Thoracic aorta (tissue), 2 donors: ENCODE measurements around the gene PLCL2. TPM values are rescaled to one million over a fixed set of nuclear protein-coding genes. Genes with fewer than 3 reads are reported as not detected.
"Not testable (repeated sequence)": the region's sequence is repeated elsewhere in the genome, so short reads cannot be mapped to it uniquely, and the experiment has no call there.

Experiments
- ATAC-seq: fragments of 150-250 bp; one replicate; pipeline ENCODE4 v1.8.0; 2017; ENCODE audit warnings: low read depth; ENCODE audit not compliant: insufficient number of reproducible peaks, low FRiP score
- DNase-seq: peaks from one replicate; pipeline ENCODE4 v3.0.0-alpha.2; 2020; ENCODE audit warnings: low spot score
- H3K27ac ChIP-seq, 2 donors: fragments of 200-600 bp; sonication (generic); 1 replicate in 1 of 2; 2 replicates in 1 of 2; pipeline ENCODE4 v1.5.1; 2016; ENCODE audit warnings: mild to moderate bottlenecking in 2 of 2, moderate library complexity in 2 of 2
- H3K27me3 ChIP-seq: fragments of 200-600 bp; sonication (generic); replicated peaks from 2 replicates; pipeline ENCODE4 v1.6.0; 2016; ENCODE audit warnings: mild to moderate bottlenecking; ENCODE audit not compliant: insufficient read depth
- H3K36me3 ChIP-seq: fragments of 200-600 bp; sonication (generic); one replicate; pipeline ENCODE4 v1.5.1; 2016
- H3K4me1 ChIP-seq, 2 donors: fragments of 200-600 bp; sonication (generic); 1 replicate in 1 of 2; 2 replicates in 1 of 2; pipeline versions ENCODE4 v1.5.1 to v1.6.0; 2016; ENCODE audit warnings: low read depth in 2 of 2, mild to moderate bottlenecking in 1 of 2; ENCODE audit not compliant: control insufficient read depth in 1 of 2
- H3K4me3 ChIP-seq: fragments of 200-600 bp; sonication (generic); 2 replicates; pipeline ENCODE4 v1.5.1; 2016; ENCODE audit warnings: mild to moderate bottlenecking
- H3K9me3 ChIP-seq: fragments of 200-600 bp; sonication (generic); 2 replicates; pipeline ENCODE4 v1.5.1; 2016
- total RNA-seq, 2 donors: library from RNA; depleted of rRNA; stranded (reverse); fragments of >200 nt; gene quantifications; one replicate each; pipeline versions ENCODE4 v1.1.0 to v1.2.3, GENCODE V29; 2016
- TF ChIP-seq, protein P1 (sequence below): fragments of 200-600 bp; sonication (generic); IDR thresholded peaks from one replicate; pipeline ENCODE4 v1.5.1; 2019; ENCODE audit warnings: antibody characterized with exemption

Gene PLCL2
- total RNA-seq, 2 donors from 2014 or later = 6.9 to 17.1 TPM

DNA sequence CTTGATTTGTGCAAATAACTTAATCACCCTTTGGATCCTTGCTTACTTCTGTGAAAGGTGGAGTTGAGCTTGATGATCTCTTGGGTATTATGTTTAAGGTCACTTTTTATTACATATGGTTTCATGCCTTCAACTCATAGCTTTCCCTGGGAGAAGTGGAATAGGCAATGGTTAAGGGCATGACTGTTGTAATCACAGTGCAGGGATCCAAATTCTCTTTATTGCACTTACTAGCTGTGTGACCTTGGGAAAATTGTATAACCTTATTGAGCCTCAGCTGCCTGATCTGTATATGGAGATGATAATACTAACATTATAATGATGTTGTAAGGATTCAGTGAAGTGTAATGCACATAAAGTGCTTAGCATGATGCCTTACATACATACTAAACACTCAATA is 59.1 kb downstream of the PLCL2 start:
- H3K4me1 ChIP-seq = peaks cover 0 to 20% of the 10 kb centered on the region in 2 donors
- no peaks in the 10 kb centered on the region for H3K27me3 ChIP-seq
- H3K4me3 ChIP-seq = no peak overlapping the region
- no peaks in the 10 kb centered on the region for H3K36me3 ChIP-seq
- DNase-seq = no peak
- H3K9me3 ChIP-seq = no peaks in the 10 kb centered on the region
- TF ChIP-seq, protein P1, sequence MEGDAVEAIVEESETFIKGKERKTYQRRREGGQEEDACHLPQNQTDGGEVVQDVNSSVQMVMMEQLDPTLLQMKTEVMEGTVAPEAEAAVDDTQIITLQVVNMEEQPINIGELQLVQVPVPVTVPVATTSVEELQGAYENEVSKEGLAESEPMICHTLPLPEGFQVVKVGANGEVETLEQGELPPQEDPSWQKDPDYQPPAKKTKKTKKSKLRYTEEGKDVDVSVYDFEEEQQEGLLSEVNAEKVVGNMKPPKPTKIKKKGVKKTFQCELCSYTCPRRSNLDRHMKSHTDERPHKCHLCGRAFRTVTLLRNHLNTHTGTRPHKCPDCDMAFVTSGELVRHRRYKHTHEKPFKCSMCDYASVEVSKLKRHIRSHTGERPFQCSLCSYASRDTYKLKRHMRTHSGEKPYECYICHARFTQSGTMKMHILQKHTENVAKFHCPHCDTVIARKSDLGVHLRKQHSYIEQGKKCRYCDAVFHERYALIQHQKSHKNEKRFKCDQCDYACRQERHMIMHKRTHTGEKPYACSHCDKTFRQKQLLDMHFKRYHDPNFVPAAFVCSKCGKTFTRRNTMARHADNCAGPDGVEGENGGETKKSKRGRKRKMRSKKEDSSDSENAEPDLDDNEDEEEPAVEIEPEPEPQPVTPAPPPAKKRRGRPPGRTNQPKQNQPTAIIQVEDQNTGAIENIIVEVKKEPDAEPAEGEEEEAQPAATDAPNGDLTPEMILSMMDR = no peak
- no peak for ATAC-seq
- H3K27ac ChIP-seq = no peak overlapping the region

DNA sequence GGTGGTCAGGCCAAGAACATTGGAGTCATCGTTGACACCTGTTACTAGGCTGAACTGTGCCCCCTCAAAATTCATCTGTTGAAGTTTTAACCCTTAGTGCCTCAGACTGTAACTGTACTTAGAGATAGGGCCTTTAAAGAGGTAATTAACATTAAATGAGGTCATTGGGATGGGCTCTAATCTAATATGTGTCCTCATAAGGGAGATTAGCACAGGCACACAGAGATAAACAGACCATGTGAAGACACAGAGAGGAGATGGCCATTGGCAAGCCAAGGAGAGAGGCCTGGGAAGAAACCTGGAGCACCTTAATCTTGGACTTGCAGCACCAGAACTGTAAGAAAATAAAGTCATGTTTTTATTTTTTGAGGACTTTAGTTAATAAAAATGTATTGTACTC is 59.6 kb downstream of the PLCL2 start:
- no peak for ATAC-seq
- TF ChIP-seq, protein P1 = no peak
- no peak overlapping the region for H3K4me3 ChIP-seq

DNA sequence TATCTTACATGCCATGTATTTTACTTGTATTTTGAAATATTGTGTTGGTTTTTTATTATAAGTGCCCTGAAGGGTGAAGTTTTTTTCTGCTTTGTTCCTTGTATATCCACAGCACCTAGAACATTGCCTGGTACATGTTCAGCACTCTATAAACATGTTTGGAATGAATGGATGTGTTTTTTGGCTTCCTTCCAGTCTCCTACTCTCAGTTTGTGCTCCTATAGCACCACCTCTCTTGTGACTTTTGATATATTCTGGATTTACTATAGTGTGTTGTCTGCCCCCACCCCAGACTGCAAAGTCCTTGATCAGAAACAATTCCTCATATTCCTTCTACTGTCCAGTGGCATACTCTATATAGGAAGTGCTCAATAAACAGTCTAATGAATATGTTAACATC is 60.6 kb downstream of the PLCL2 start:
- Histone ChIP-seq H3K9me3 (no peaks in the 10 kb centered on the region), H3K4me1 (peaks cover 0 to 20% of the 10 kb centered on the region in 2 donors), H3K36me3 (no peaks in the 10 kb centered on the region), H3K27ac (no peak overlapping the region), H3K4me3 (no peak overlapping the region), H3K27me3 (no peaks in the 10 kb centered on the region)
- TF ChIP-seq, protein P1 = no peak
- DNase-seq (no peak), ATAC-seq (no peak)

More for the DNA sequence above, 59.6 kb downstream of the PLCL2 start:
- H3K4me1 ChIP-seq = peaks cover 0 to 20% of the 10 kb centered on the region in 2 donors
- H3K36me3 ChIP-seq = no peaks in the 10 kb centered on the region
- no peak for DNase-seq
- H3K27ac ChIP-seq = no peak overlapping the region
- no peaks in the 10 kb centered on the region for H3K9me3 ChIP-seq
- H3K27me3 ChIP-seq = no peaks in the 10 kb centered on the region

DNA sequence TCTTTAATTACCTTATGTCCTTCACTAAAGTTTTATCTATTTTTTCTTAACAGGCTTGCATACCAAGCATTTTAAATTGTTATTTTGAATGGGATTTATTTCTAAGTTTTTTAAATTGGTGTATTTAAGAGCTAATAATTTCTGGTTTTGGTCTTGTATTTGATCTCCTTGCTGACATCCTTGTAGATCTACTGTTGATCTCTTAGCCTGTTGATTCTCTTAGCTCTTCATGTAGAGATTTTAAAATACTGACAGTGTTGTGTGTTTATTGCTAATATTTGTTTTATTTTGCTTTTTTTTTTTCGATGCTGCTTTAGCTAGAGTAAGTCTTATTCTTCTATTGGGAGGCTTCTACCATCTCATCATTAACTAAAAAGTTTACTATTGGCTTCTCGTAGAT is 65.5 kb downstream of the PLCL2 start:
- Histone ChIP-seq H3K27me3 (no peaks in the 10 kb centered on the region), H3K36me3 (no peaks in the 10 kb centered on the region), H3K4me1 (peaks cover 0 to 5% of the 10 kb centered on the region in 2 donors), H3K27ac (no peak overlapping the region), H3K9me3 (no peaks in the 10 kb centered on the region), H3K4me3 (no peak overlapping the region)
- TF ChIP-seq, protein P1 = no peak
- ATAC-seq (no peak), DNase-seq (no peak)

DNA sequence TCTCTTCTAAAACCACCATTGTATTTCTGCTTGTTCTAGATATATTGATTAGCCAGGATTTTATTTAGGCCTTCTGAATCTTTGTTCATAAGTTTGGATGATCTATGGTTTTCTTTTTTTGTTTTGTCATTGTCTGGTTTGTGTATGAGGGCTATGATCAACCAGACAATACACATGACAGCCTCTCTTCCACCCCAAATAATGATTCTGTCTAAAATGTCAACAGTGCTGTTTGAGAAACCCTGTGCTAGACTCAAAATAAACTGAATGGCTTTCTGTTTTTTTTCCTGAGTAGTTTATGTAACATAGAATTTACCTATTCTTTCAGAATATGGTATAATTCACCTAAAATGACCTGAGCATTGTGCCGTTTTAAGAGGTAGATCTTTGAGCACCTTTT is 66.1 kb downstream of the PLCL2 start:
- DNase-seq = no peak
- H3K36me3 ChIP-seq = no peaks in the 10 kb centered on the region
- H3K9me3 ChIP-seq = no peaks in the 10 kb centered on the region
- H3K4me3 ChIP-seq = no peak overlapping the region
- no peaks in the 10 kb centered on the region for H3K27me3 ChIP-seq
- ATAC-seq = no peak
- H3K4me1 ChIP-seq = no peaks in the 10 kb centered on the region
- TF ChIP-seq, protein P1 = no peak
- H3K27ac ChIP-seq = no peak overlapping the region

DNA sequence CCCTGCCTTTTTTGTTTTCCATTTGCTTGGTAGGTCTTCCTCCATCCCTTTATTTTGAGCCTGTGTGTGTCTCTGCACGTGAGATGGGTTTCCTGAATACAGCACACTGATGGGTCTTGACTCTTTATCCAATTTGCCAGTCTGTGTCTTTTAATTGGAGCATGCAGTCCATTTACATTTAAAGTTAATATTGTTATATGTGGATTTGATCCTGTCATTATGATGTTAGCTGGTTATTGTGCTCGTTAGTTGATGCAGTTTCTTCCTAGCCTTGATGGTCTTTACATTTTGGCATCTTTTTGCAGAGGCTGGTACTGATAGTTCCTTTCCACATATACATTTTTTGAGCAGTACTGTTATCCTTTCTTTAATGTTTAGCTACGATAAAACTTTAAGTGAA is 73.1 kb downstream of the PLCL2 start:
- not testable (repeated sequence) for ATAC-seq, H3K27ac ChIP-seq, H3K27me3 ChIP-seq, H3K9me3 ChIP-seq, DNase-seq, H3K4me3 ChIP-seq, H3K36me3 ChIP-seq, H3K4me1 ChIP-seq
